Uterus (tissue), 4 donors: Measurements from ENCODE around the gene SBF1. TPM values are rescaled to one million over a fixed set of nuclear protein-coding genes. Genes with fewer than 3 reads are reported as not detected.

Experiments
- DNase-seq, 2 donors: peaks; one replicate each; pipeline ENCODE4 v3.0.0-alpha.2; 2019 to 2020
- H3K27ac ChIP-seq, 2 donors: fragments of 200-600 bp; sonication (generic); 1 replicate in 1 of 2; 2 replicates in 1 of 2; pipeline ENCODE4 v1.5.1; 2016 to 2018
- H3K27me3 ChIP-seq, 2 donors: fragments of 200-600 bp; sonication (generic); one replicate each; pipeline ENCODE4 v1.5.1; 2018 to 2019; ENCODE audit warnings: control low read depth in 1 of 2
- H3K36me3 ChIP-seq, 2 donors: fragments of 200-600 bp; sonication (generic); one replicate each; pipeline ENCODE4 v1.5.1; 2019; ENCODE audit warnings: control low read depth in 1 of 2
- H3K4me1 ChIP-seq, 2 donors: fragments of 200-600 bp; sonication (generic); one replicate each; pipeline ENCODE4 v1.5.1; 2018 to 2019; ENCODE audit warnings: control low read depth in 1 of 2
- H3K4me3 ChIP-seq, 2 donors: fragments of 200-600 bp; sonication (generic); 1 replicate in 1 of 2; 2 replicates in 1 of 2; pipeline ENCODE4 v1.5.1; 2018 to 2019; ENCODE audit warnings: mild to moderate bottlenecking in 1 of 2
- H3K9me3 ChIP-seq, 2 donors: fragments of 200-600 bp; sonication (generic); one replicate each; pipeline ENCODE4 v1.5.1; 2019; ENCODE audit warnings: control low read depth in 1 of 2
- CTCF ChIP-seq, 4 experiments: fragments of 200-600 bp in 2 of 4; fragments of 450-650 bp in 2 of 4; sonication (generic) in 2 of 4; IDR thresholded peaks; one replicate each; pipeline ENCODE4 v1.5.1; 2016 to 2019; ENCODE audit warnings: antibody characterized with exemption in 4 of 4, mild to moderate bottlenecking in 2 of 4, moderate library complexity in 1 of 4
- POLR2A ChIP-seq, 2 donors: fragments of 450-650 bp; IDR thresholded peaks; one replicate each; pipeline ENCODE4 v1.6.1; 2016; ENCODE audit warnings: antibody characterized with exemption in 2 of 2, mild to moderate bottlenecking in 1 of 2, moderate library complexity in 1 of 2
- intact Hi-C: fragments of 100-400 bp; cut with DNase I; formaldehyde crosslinking; loops from one replicate; pipeline ENCODE4 v1.15.1; 2023; ENCODE audit warnings: low total_unique reads
- total RNA-seq, 4 donors: library from RNA; depleted of rRNA in 3 of 4; stranded (reverse); fragments of >200 nt in 3 of 4; gene quantifications; one replicate each; pipeline versions ENCODE4 v1.1.0 to v1.2.4, GENCODE V29; 2014 to 2023
- donor health status: DM: yes; HTN: yes; CAD: no.

The SBF1 gene
- total RNA-seq, 4 donors from 2014 or later = 35.0 to 84.0 (median 60.9) TPM

DNA sequence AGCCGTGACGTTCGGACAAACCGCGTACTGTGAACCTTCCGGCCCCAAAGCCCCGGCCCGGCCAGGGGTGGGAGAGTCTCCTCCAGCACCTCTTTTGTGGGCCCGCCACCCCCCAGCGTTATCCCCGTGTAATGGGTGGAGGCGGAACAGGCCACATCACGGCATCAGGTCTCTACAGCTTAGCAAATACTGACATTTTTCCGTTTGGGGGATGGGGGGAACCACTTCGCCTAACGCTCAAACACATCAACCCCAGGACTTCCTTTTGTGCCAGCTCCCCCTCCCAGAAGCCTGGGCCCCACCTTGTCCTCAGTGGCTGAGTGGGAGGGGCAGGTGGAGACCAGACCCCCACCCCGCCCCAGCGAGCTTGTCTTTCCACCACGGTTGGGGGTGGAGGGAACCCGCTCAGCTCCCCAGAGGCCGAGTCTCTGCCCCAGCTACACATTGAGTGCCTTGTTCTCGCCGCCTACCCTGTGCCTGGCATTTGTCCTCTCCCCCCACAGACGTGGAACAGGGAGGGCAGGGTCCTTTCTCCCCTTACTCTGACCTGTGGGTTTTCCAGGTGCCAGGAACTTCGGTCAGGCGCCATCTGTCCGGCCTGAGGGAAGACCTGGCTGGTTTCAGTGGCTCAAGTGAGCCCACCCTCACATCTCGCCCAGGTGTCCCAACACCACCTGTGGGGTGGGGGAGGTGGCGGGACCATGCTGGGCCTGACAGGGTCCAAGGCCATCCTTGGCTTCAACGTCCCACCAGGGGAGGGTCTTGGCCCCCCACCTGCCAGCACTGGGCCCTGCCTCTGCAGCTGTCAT, 29.6 kb downstream of the SBF1 start:
- no peaks in the 10 kb centered on the region for H3K27me3 ChIP-seq
- H3K4me1 ChIP-seq = no peaks in the 10 kb centered on the region
- H3K4me3 ChIP-seq = no peak overlapping the region
- intact Hi-C loops = no loop called here
- H3K27ac ChIP-seq = no peak overlapping the region
- H3K36me3 ChIP-seq = no peaks in the 10 kb centered on the region
- TF ChIP-seq CTCF (IDR thresholded peaks at IDR 0.05) (no peak), POLR2A (IDR thresholded peaks at IDR 0.05) (no peak)
- no peak for DNase-seq
- H3K9me3 ChIP-seq = no peaks in the 10 kb centered on the region

GRCh38 chr22:50444663-50445062, 30.2 kb downstream of the SBF1 start:
- Histone ChIP-seq H3K36me3 (no peaks in the 10 kb centered on the region), H3K4me3 (no peak overlapping the region), H3K4me1 (no peaks in the 10 kb centered on the region), H3K27me3 (no peaks in the 10 kb centered on the region), H3K9me3 (no peaks in the 10 kb centered on the region), H3K27ac (no peak overlapping the region)
- intact Hi-C loops = no loop called here
- DNase-seq = no peak
- TF ChIP-seq CTCF (IDR thresholded peaks at IDR 0.05) (no peak), POLR2A (IDR thresholded peaks at IDR 0.05) (no peak)

DNA sequence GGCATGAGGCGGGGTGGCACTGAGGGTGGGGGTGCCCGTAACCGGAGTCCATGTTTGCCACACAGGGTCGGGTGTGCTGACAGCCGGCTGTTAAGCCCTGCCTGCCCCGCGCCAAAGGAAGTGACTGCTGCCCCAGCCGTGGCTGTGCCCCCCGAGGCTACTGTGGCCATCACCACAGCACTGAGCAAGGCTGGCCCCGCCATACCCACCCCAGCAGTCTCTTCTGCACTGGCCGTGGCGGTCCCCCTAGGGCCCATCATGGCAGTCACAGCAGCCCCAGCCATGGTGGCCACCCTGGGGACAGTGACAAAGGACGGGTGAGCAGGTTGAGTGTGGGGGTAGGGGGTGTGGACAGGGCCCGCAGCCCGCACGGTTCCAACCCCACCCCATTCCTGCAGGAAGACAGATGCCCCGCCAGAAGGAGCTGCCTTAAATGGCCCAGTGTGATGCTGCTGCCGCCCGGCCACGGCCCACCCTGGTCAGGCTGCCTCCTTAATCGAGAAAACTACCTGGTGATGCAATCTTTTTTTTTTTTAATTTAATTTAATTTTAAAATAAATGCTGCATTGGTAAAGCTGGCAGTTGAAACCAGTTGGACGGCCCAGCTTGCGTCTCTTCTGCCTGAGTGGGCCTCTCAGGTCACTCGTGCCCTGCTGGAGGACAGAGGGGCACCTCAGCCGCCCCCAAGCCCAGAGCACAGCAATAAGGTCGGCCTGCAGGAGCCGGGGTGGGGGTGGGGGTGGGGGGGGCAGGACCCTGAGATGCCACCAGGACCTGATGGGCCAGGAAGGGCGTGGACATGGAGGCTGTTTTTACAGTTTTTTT, 30.8 kb downstream of the SBF1 start:
- intact Hi-C loops = no loop called here
- TF ChIP-seq POLR2A (IDR thresholded peaks at IDR 0.05) (no peak), CTCF (IDR thresholded peaks at IDR 0.05) (no peak)
- no peaks in the 10 kb centered on the region for H3K36me3 ChIP-seq
- H3K4me3 ChIP-seq = no peak overlapping the region
- H3K27ac ChIP-seq = no peak overlapping the region
- no peak for DNase-seq
- H3K9me3 ChIP-seq = no peaks in the 10 kb centered on the region
- H3K27me3 ChIP-seq = no peaks in the 10 kb centered on the region
- H3K4me1 ChIP-seq = no peaks in the 10 kb centered on the region

- TF ChIP-seq CTCF (IDR thresholded peaks at IDR 0.05) (no peak), POLR2A (IDR thresholded peaks at IDR 0.05) (no peak)
- H3K27ac ChIP-seq = no peak overlapping the region
These were observed 31.6 kb downstream of the SBF1 start for GRCh38 chr22:50443197-50443596.

DNA sequence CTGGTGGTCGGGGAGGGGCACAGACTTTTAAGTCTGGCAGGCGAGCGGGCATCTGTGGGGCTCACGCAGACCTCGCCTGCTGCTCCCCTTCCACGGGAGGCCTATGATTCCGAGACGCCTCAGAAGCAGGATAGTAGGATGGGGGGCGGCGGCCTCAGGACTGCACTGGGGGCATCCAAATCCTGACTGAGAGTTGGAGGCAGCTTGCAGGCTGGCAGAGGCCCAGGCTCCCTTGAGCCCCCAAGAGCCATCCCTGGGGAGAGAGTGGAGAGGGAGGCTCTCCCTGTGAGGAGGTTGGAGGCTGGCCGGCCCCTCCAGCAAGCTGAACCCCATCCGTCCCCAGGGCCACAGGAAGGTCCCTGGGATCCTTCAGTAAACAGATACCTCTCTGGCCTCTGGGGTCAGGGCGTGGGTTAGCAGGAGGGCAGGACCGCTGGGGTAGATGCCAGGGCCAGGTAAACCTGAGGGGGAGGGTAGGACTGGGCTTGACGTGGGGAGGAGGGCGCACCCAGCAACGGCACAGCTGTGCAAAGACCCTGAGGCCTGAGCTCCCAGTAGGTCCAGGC, 33.3 kb downstream of the SBF1 start:
- Histone ChIP-seq H3K4me1 (no peaks in the 10 kb centered on the region), H3K27me3 (no peaks in the 10 kb centered on the region), H3K9me3 (no peaks in the 10 kb centered on the region), H3K36me3 (no peaks in the 10 kb centered on the region), H3K27ac (no peak overlapping the region), H3K4me3 (no peak overlapping the region)
- DNase-seq = no peak
- no peak for TF ChIP-seq CTCF (IDR thresholded peaks at IDR 0.05)
- no peak for TF ChIP-seq POLR2A (IDR thresholded peaks at IDR 0.05)
- intact Hi-C loops = no loop called here

More at GRCh38 chr22:50443197-50443596, 31.6 kb downstream of the SBF1 start:
- H3K27me3 ChIP-seq = no peaks in the 10 kb centered on the region
- no peaks in the 10 kb centered on the region for H3K4me1 ChIP-seq
- H3K4me3 ChIP-seq = no peak overlapping the region
- intact Hi-C loops = no loop called here
- no peaks in the 10 kb centered on the region for H3K9me3 ChIP-seq
- DNase-seq = no peak
- no peaks in the 10 kb centered on the region for H3K36me3 ChIP-seq
